Erythroblast (primary cell): ENCODE measurements around the gene CD8B.

Experiments used
- GATA1 ChIP-seq: IDR thresholded peaks from 2 replicates; pipeline ENCODE4 v1.6.1; 2011; ENCODE audit warnings: low read depth, mild to moderate bottlenecking, control low read depth, low read length, moderate library complexity
- POLR2A ChIP-seq: IDR thresholded peaks from 2 replicates; pipeline ENCODE4 v1.6.1; 2011; ENCODE audit warnings: mild to moderate bottlenecking, low read length

GRCh38 chr2:86800856-86801567 lies 60.7 kb downstream of the CD8B start:
- TF ChIP-seq POLR2A (no peak), GATA1 (no peak)
